ENCODE results near the gene DNAJC3. TPM values are rescaled to one million over a fixed set of nuclear protein-coding genes. Genes with fewer than 3 reads are reported as not detected.

The DNAJC3 gene
- total RNA-seq, 1 donor from 2014 or later, result 23.5 TPM

- Histone ChIP-seq H3K4me3 (ENCODE audit: low read length in 3 of 3) (no peak overlapping the region), H3K27ac (ENCODE audit: low read depth, low read length) (no peak overlapping the region), H3K9ac (ENCODE audit: low read depth in 1 of 3, low read length in 3 of 3) (no peak overlapping the region), H3K27me3 (ENCODE audit: control insufficient read depth in 3 of 3, insufficient read depth in 3 of 3, low read length in 3 of 3) (no peaks in the 10 kb centered on the region), H3K36me3 (ENCODE audit: control insufficient read depth in 3 of 3, insufficient read depth in 3 of 3, low read length in 3 of 3) (no peaks in the 10 kb centered on the region), H3K4me1 (ENCODE audit: control insufficient read depth in 3 of 3, insufficient read depth in 3 of 3, low read length in 3 of 3) (no peaks in the 10 kb centered on the region), H3K9me3 (ENCODE audit: control insufficient read depth in 3 of 3, low read length in 3 of 3) (peaks cover 0 to 13% (median 0%) of the 10 kb centered on the region in 3 donors)
Observed at GRCh38 chr13:95841894-95842293, 165.0 kb downstream of the DNAJC3 start.

- H3K9me3 ChIP-seq (ENCODE audit: control insufficient read depth in 3 of 3, low read length in 3 of 3), result peaks cover 0 to 9% (median 0%) of the 10 kb centered on the region in 3 donors
Observed at GRCh38 chr13:95842898-95843297, 166.0 kb downstream of the DNAJC3 start.

More at GRCh38 chr13:95842898-95843297, 166.0 kb downstream of the DNAJC3 start:
- no peak overlapping the region for H3K4me3 ChIP-seq (ENCODE audit: low read length in 3 of 3)
- no peaks in the 10 kb centered on the region for H3K4me1 ChIP-seq (ENCODE audit: control insufficient read depth in 3 of 3, insufficient read depth in 3 of 3, low read length in 3 of 3)
- H3K36me3 ChIP-seq (ENCODE audit: control insufficient read depth in 3 of 3, insufficient read depth in 3 of 3, low read length in 3 of 3), result no peaks in the 10 kb centered on the region
- no peak overlapping the region for H3K9ac ChIP-seq (ENCODE audit: low read depth in 1 of 3, low read length in 3 of 3)
- no peak overlapping the region for H3K27ac ChIP-seq (ENCODE audit: low read depth, low read length)
- no peaks in the 10 kb centered on the region for H3K27me3 ChIP-seq (ENCODE audit: control insufficient read depth in 3 of 3, insufficient read depth in 3 of 3, low read length in 3 of 3)

Small RNAs within 50 kb of the gene (small RNA-seq; reads per million reads assigned to genes)
- gene HMGN1P24, result not detected

Other genes with a start within 250 kb of the DNAJC3 start
- gene CLDN10, start 124.4 kb upstream of the DNAJC3 start, total RNA-seq, result 13.6 TPM
- 11.0 TPM for gene DZIP1, start 32.4 kb upstream of the DNAJC3 start, total RNA-seq